Measurements from ENCODE around the gene CREM.
"Not testable (repeated sequence)": the region's sequence is repeated elsewhere in the genome, so short reads cannot be mapped to it uniquely, and the experiment has no call there.

The CREM gene

GRCh38 chr10:35213699-35214098 lies 87.1 kb downstream of the CREM start:
- H3K4me3 ChIP-seq (ENCODE audit: low read length) = no peak overlapping the region
- no peak for TF ChIP-seq ZNF274 (IDR thresholded peaks at IDR 0.05; ENCODE audit: low read depth, low read length)

DNA sequence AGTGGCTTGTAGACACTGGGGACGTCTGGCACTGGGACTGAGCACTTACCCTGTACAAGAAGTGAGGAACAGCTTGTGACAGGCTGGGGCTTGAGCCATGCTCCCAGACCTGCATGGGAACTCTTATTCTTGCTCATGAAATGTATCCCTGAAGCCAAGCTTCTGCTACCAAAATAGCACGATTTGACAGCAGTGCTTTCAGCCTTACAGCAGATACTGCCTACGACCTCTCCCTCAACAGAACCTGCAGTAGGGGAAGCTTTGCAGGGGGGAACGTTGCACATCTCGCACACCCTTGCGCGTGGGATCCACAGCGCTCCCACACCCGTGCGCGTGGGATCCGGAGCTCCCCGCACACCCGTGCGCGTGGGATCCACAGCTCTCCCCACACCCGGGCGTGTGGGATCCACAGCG lies 88.0 kb downstream of the CREM start:
- no peak overlapping the region for H3K4me3 ChIP-seq (ENCODE audit: low read length)
- TF ChIP-seq ZNF274 (IDR thresholded peaks at IDR 0.05; ENCODE audit: low read depth, low read length) = no peak

- TF ChIP-seq ZNF274 (IDR thresholded peaks at IDR 0.05; ENCODE audit: low read depth, low read length) = no peak
Measured at GRCh38 chr10:35215107-35215506, 88.5 kb downstream of the CREM start.

DNA sequence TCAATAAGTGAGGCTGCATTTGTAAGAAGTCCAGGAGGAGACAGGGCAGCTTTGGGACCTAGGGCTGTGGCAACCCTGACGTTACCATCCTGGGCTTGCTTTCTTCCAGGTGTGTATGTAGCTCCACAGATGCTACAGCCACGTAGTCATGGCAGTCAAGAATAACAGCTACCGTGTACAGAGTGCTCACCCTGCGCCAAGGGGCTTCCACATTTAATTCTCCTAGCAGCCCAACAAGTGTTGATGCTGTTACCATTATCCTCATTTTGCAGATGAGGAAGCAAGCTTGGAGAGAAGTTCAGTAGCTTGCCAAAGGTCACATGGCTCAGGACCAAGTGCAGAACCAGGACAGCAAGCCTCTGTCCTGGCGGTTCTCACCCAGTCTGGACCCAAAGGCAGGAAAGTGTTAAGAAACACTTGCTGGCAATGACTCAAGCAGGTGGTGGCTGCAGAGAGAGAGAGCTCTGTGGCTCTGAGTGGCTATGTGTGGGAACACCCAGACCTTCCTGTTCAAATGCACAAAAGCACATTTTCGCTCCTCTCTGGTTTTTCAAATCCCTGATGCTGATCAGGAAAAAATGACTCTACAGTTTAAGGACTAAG lies 89.8 kb downstream of the CREM start:
- no peak overlapping the region for H3K4me3 ChIP-seq (ENCODE audit: low read length)
- no peak for TF ChIP-seq ZNF274 (IDR thresholded peaks at IDR 0.05; ENCODE audit: low read depth, low read length)

More at GRCh38 chr10:35215107-35215506, 88.5 kb downstream of the CREM start:
- H3K4me3 ChIP-seq (ENCODE audit: low read length) = no peak overlapping the region

DNA sequence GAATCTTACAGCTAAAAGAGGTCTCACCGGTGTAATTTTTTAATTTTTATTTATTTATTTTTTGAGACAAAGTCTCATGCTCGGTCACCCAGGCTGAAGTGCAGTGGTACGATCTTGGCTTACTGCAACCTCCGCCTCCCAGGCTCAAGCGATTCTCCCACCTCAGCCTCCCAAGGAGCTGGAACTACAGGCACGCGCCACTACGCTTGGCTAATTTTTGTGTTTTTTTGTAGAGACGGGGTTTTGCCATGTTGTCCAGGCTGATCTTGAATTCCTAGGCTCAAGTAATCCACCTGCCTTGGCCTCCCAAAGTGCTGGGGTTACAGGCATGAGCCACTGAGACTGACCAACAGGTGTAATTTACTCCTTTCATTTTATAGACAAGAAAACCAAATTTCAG lies 90.3 kb downstream of the CREM start:
- not testable (repeated sequence) for H3K4me3 ChIP-seq (ENCODE audit: low read length)

DNA sequence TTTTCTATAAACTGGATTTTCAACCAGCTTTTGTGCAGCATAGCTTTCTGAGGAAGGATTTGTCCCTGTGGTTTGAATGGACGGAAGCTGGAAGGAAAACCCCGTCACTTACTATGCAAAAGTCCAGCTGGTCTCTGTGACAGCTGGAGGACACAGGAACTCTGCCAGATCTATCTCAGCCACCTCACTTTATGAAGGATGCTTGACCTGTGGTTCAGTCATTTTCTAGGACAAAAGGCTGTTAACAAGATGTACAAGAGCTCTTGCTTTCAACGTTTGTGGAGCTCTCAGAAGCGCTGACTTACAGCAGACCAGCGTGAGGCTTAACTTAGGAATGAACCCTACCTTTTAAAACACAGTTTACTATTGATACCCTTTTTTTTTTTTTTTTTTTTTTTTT lies 90.8 kb downstream of the CREM start:
- no peak for TF ChIP-seq ZNF274 (IDR thresholded peaks at IDR 0.05; ENCODE audit: low read depth, low read length)
- no peak overlapping the region for H3K4me3 ChIP-seq (ENCODE audit: low read length)

DNA sequence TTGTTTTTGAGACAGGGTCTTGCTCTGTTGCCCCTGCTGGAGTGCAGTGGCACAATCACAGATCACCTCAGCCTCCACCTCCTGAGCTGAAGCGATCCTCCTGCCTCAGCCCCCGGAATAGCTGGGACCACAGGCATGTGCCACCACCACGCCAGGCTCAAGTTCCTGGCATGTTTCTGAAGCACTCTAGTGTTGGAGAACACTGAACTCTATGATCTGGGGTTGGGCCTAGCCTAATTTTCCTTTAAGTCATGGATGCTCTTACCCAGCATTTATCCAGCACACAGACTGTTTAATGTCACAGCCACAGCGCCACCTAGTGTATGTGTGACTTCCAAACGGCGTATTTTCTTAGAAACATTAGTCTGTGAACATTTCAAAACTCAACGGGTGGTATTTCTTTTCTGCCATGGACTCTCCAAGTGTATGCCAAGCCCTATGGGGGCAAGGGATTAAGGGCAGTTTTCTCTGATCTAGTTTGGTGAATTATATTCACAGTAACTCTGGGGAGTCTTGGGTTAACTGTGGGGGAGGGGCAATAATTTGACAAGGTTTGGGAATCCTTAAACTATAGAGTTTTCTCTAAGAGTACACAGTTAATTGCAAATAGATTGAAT lies 91.8 kb downstream of the CREM start:
- H3K4me3 ChIP-seq (ENCODE audit: low read length) = no peak overlapping the region
- TF ChIP-seq ZNF274 (IDR thresholded peaks at IDR 0.05; ENCODE audit: low read depth, low read length) = no peak

- H3K4me3 ChIP-seq (ENCODE audit: low read length) = no peak overlapping the region
- TF ChIP-seq ZNF274 (IDR thresholded peaks at IDR 0.05; ENCODE audit: low read depth, low read length) = no peak
Measured at GRCh38 chr10:35219292-35219691, 92.6 kb downstream of the CREM start.

DNA sequence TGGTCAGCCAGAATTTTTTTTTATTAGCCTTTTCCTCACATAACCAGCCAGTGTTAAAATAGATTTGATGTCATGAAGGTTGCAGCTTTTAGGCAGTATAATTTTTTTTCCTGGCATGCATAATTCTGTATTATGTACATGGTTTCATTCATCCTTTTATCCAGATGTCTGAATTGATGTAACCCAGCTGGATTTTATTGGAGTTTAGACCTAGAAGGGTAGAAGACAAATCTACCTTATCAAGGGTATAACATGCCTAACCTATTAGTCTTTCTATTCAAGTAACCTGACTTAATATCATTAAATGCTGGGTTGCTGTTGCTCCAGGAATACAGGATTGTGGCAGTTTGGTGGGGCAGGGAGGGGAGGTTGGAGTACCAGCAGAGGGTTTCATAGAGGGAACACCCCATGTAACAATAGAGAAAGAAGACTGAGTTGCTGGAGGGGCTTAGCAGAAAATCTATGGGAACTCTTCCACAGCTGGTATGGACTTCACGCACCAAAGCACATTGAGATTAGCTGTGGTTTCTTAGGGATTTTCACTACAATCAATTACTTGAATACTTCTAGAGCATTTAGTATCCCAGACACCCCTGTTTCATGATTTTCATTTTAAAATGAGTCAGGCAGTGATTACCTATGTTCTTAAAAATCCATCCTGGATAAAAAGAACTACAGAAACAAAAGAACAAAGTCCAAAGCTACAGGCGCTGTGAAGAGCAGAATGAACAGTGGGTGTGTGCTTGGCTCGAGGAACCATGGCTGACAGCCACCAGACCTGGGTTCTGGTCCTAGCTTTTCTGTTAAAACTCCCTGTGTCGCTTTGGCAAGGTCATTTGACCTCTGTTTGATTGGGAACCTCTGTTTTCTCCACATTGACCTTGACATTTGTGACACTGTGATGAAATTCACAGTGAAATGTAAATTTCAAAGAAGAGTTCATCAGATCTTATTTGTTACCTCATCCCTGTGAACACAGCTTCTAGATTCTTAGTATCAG lies 93.5 kb downstream of the CREM start:
- no peak for TF ChIP-seq ZNF274 (IDR thresholded peaks at IDR 0.05; ENCODE audit: low read depth, low read length)
- H3K4me3 ChIP-seq (ENCODE audit: low read length) = no peak overlapping the region

- no peak for TF ChIP-seq ZNF274 (IDR thresholded peaks at IDR 0.05; ENCODE audit: low read depth, low read length)
- no peak overlapping the region for H3K4me3 ChIP-seq (ENCODE audit: low read length)
Measured at GRCh38 chr10:35223016-35223415, 96.4 kb downstream of the CREM start.

DNA sequence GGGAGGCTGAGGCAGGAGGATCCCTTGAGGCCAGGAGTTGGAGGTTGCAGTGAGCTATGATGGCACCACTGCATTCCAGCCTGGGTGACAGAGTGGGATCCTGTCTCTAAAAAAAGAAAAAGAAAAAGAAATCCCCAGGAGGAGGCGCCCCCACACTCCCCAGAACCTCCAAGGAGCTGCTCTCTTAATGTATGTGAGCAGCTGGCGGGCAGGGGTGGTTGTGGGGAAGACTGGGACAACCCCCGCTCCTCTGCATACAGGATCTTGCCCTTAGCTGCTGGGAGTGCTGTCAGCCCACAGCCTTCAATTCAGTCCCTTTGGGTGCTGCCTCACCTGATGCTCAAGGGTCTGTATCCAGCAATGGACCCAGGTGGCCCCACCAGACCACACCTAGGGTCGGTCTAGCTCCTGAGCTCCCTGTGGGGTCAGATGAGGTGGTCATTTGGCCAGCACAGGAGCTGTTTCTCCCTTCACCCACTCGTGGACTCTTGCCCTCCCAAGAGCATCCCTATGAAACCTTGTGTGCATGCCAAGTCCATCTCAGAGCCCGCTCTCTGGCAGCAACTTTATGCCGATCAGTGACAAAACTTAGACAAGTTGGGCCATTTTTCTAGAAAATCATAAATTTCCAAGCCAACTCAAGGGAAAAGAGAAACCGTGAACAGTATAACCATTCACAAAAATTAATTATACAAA lies 97.5 kb downstream of the CREM start:
- TF ChIP-seq ZNF274 (IDR thresholded peaks at IDR 0.05; ENCODE audit: low read depth, low read length) = no peak
- no peak overlapping the region for H3K4me3 ChIP-seq (ENCODE audit: low read length)

DNA sequence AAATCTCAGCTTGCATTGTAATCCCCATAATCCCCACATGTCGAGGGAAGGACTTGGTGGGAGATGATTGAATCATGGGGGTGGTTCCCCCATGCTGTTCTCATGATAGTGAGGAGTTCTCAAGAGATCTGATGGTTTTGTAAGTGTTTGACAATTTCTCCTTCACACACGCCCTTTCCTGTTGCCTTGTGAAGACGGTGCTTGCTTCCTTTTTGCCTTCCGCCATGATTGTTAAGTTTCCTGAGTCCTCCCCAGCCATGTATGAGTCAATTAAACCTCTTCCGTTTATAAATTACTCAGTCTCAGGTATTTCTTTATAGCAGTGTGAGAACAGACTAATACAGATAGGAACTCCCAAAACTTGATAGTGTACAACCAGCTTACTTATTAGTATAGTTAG lies 98.6 kb downstream of the CREM start:
- no peak for TF ChIP-seq ZNF274 (IDR thresholded peaks at IDR 0.05; ENCODE audit: low read depth, low read length)

DNA sequence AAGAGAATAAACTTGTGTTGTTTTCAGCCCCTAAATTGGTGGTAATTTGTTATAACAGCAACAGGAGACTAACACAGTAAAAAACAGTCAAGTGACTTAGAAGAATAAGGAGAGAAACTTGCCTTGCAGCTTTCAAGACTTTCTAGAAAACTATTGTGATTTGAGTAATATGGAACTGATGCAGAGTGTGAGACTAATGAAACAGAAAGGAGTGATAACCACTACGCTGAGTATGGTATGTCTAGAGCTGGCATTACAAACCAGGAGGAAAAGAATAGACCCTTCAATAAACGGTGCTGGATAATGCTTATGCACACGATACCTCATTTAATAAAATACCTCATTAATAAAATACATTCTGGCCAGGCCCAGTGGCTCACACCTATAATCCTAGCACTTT lies 99.9 kb downstream of the CREM start:
- no peak for TF ChIP-seq ZNF274 (IDR thresholded peaks at IDR 0.05; ENCODE audit: low read depth, low read length)
- no peak overlapping the region for H3K4me3 ChIP-seq (ENCODE audit: low read length)

More for the DNA sequence above, 98.6 kb downstream of the CREM start:
- H3K4me3 ChIP-seq (ENCODE audit: low read length) = no peak overlapping the region

- TF ChIP-seq ZNF274 (IDR thresholded peaks at IDR 0.05; ENCODE audit: low read depth, low read length) = no peak
- no peak overlapping the region for H3K4me3 ChIP-seq (ENCODE audit: low read length)
Measured at GRCh38 chr10:35228058-35228457, 101.4 kb downstream of the CREM start.
